Transverse colon (tissue), 4 donors: ENCODE measurements around the gene SERINC3. TPM values are rescaled to one million over a fixed set of nuclear protein-coding genes. Genes with fewer than 3 reads are reported as not detected.

Experiments
- DNase-seq: peaks from one replicate; pipeline ENCODE4 v3.0.0-alpha.2; 2019
- H3K27ac ChIP-seq, 4 donors: fragments of 200-600 bp; sonication (generic); 2 replicates each; pipeline ENCODE4 v1.5.1; 2016 to 2018; ENCODE audit warnings: inconsistent platforms in 4 of 4
- H3K27me3 ChIP-seq: fragments of 200-600 bp; sonication (generic); 2 replicates; pipeline ENCODE4 v1.5.1; 2017; ENCODE audit warnings: inconsistent platforms
- H3K36me3 ChIP-seq, 4 donors: fragments of 200-600 bp; sonication (generic); 2 replicates each; pipeline ENCODE4 v1.5.1; 2017 to 2019; ENCODE audit warnings: inconsistent platforms in 4 of 4
- H3K4me1 ChIP-seq, 4 donors: fragments of 200-600 bp; sonication (generic); 2 replicates each; pipeline ENCODE4 v1.5.1; 2017 to 2020; ENCODE audit warnings: inconsistent platforms in 4 of 4
- H3K4me3 ChIP-seq, 4 donors: fragments of 200-600 bp; sonication (generic); 1 replicate in 1 of 4; 2 replicates in 3 of 4; pipeline versions ENCODE4 v1.5.1 to v1.6.1; 2017 to 2019; ENCODE audit warnings: inconsistent platforms in 4 of 4
- H3K9me3 ChIP-seq, 2 donors: fragments of 200-600 bp; sonication (generic); 2 replicates each; pipeline ENCODE4 v1.5.1; 2017 to 2019; ENCODE audit warnings: inconsistent platforms in 2 of 2
- CTCF ChIP-seq, 5 experiments: fragments of 200-600 bp in 3 of 5; fragments of 450-650 bp in 2 of 5; sonication (generic) in 3 of 5; IDR thresholded peaks; 1 replicate in 2 of 5; 2 replicates in 3 of 5; pipeline ENCODE4 v1.5.1; 2016 to 2017; ENCODE audit warnings: antibody characterized with exemption in 5 of 5, inconsistent platforms in 3 of 5, mild to moderate bottlenecking in 2 of 5, moderate library complexity in 1 of 5
- EP300 ChIP-seq: sonication (generic); formaldehyde crosslinking; IDR thresholded peaks from one replicate; pipeline ENCODE4 v1.6.1; 2017; ENCODE audit warnings: antibody characterized with exemption, low read depth
- POLR2A ChIP-seq: fragments of 450-650 bp; IDR thresholded peaks from one replicate; pipeline ENCODE4 v1.6.1; 2016; ENCODE audit warnings: antibody characterized with exemption, mild to moderate bottlenecking, moderate library complexity
- POLR2AphosphoS5 ChIP-seq, 3 donors: sonication (generic); formaldehyde crosslinking; IDR thresholded peaks; one replicate each; pipeline ENCODE4 v1.6.1; 2016; ENCODE audit warnings: antibody characterized with exemption in 3 of 3
- WGBS, 2 donors: methylation state at CpG; one replicate each; pipeline ENCODE4 v1.1.5; 2018; ENCODE audit warnings: low coverage in 1 of 2; 5-methylcytosine and 5-hydroxymethylcytosine counted together
- in situ Hi-C, 4 donors: fragments of 200-750 bp; cut with MboI; loops; one replicate each; pipeline versions ENCODE4 v1.15.0 to v1.15.1; 2017; ENCODE audit warnings: low sequenced_read_pairs in 3 of 4, low pct_ligation_motif_present in 1 of 4, low pct_unique_long_range_greater_than_20kb in 1 of 4
- intact Hi-C: fragments of 100-400 bp; cut with DNase I; formaldehyde crosslinking; loops from one replicate; pipeline ENCODE4 v1.15.1; 2023; ENCODE audit warnings: low total_unique reads
- total RNA-seq, 4 donors: library from RNA; depleted of rRNA; stranded (reverse); fragments of >200 nt; gene quantifications; one replicate each; pipeline ENCODE4 v1.1.0, GENCODE V29; 2016

SERINC3 gene
- total RNA-seq, 4 donors from 2014 or later: 19.3 to 85.7 (median 53.1) TPM

GRCh38 chr20:44532981-44533331 is 11.1 kb upstream of the SERINC3 start:
- Histone ChIP-seq H3K27me3 (no peaks in the 10 kb centered on the region), H3K4me3 (peak overlapping the region in 2 of 4 donors; percentile 65 to 73), H3K27ac (peak overlapping the region; percentile 79 to 87 (median 82)), H3K4me1 (peaks cover 3 to 49% (median 47%) of the 10 kb centered on the region in 4 donors), H3K36me3 (no peaks in the 10 kb centered on the region), H3K9me3 (no peaks in the 10 kb centered on the region)
- in situ Hi-C loops (loop anchor here in 2 of 4 donors (10.0 kb wide), 1 partner anchor 72 kb away; no protein-coding TSS in a partner anchor), intact Hi-C loops (loop anchor here (5.0 kb wide), 1 partner anchor 204 kb away; no protein-coding TSS in a partner anchor)
- TF ChIP-seq POLR2AphosphoS5 (IDR thresholded peaks at IDR 0.05) (no peak), POLR2A (no peak), CTCF (IDR thresholded peaks at IDR 0.05) (no peak), EP300 (no peak)
- WGBS, 2 donors: 73 to 75% methylated on average over 2 of the region's 2 CpGs
- no peak for DNase-seq

GRCh38 chr20:44532259-44532980 is 10.6 kb upstream of the SERINC3 start:
- DNase-seq: no peak
- intact Hi-C loops: loop anchor here (5.0 kb wide), 1 partner anchor 205 kb away; no protein-coding TSS in a partner anchor
- Histone ChIP-seq H3K4me1 (peaks cover 3 to 49% (median 47%) of the 10 kb centered on the region in 4 donors), H3K36me3 (no peaks in the 10 kb centered on the region), H3K27me3 (no peaks in the 10 kb centered on the region), H3K9me3 (no peaks in the 10 kb centered on the region), H3K4me3 (peak overlapping the region; percentile 62 to 86 (median 69)), H3K27ac (peak overlapping the region; percentile 79 to 87 (median 82))
- TF ChIP-seq EP300 (no peak), CTCF (IDR thresholded peaks at IDR 0.05) (no peak), POLR2A (no peak), POLR2AphosphoS5 (IDR thresholded peaks at IDR 0.05) (no peak)
- in situ Hi-C loops: loop anchor here in 2 of 4 donors (10.0 kb wide), 1 partner anchor 72 kb away; no protein-coding TSS in a partner anchor
- 6 to 19% methylated on average over 10 to 11 of the region's 11 CpGs for WGBS, 2 donors

- in situ Hi-C loops: no loop called here
- Histone ChIP-seq H3K4me3 (no peak overlapping the region), H3K9me3 (no peaks in the 10 kb centered on the region), H3K27me3 (no peaks in the 10 kb centered on the region), H3K27ac (no peak overlapping the region), H3K36me3 (no peaks in the 10 kb centered on the region), H3K4me1 (peaks cover 3 to 25% (median 17%) of the 10 kb centered on the region in 4 donors)
- WGBS, 2 donors: 80% methylated on average over 6 of the region's 6 CpGs; no CpG with 5 or more reads in 1 of the 2 donors
- no peak for DNase-seq
- intact Hi-C loops: no loop called here
- no peak for TF ChIP-seq EP300
- TF ChIP-seq CTCF (IDR thresholded peaks at IDR 0.05): no peak
- no peak for TF ChIP-seq POLR2AphosphoS5 (IDR thresholded peaks at IDR 0.05)
- TF ChIP-seq POLR2A: no peak
Observed at GRCh38 chr20:44528309-44528708, 6.4 kb upstream of the SERINC3 start.

GRCh38 chr20:44527716-44528199 is 5.9 kb upstream of the SERINC3 start:
- TF ChIP-seq EP300 (no peak), POLR2A (no peak), CTCF (IDR thresholded peaks at IDR 0.05) (no peak), POLR2AphosphoS5 (IDR thresholded peaks at IDR 0.05) (no peak)
- H3K4me1 ChIP-seq: peaks cover 3 to 19% (median 11%) of the 10 kb centered on the region in 4 donors
- H3K36me3 ChIP-seq: no peaks in the 10 kb centered on the region
- intact Hi-C loops (no loop called here), in situ Hi-C loops (no loop called here)
- 85% methylated on average over 4 of the region's 4 CpGs; no CpG with 5 or more reads in 1 of the 2 donors for WGBS, 2 donors
- no peak overlapping the region for H3K27ac ChIP-seq
- H3K27me3 ChIP-seq: no peaks in the 10 kb centered on the region
- H3K4me3 ChIP-seq: no peak overlapping the region
- no peak for DNase-seq
- no peaks in the 10 kb centered on the region for H3K9me3 ChIP-seq
